ENCODE data around the gene DNAAF2. TPM values are rescaled to one million over a fixed set of nuclear protein-coding genes. Genes with fewer than 3 reads are reported as not detected.

Gene DNAAF2
- total and polyA plus RNA-seq, 4 donors: 4.4 to 12.3 (median 9.9) TPM

DNA sequence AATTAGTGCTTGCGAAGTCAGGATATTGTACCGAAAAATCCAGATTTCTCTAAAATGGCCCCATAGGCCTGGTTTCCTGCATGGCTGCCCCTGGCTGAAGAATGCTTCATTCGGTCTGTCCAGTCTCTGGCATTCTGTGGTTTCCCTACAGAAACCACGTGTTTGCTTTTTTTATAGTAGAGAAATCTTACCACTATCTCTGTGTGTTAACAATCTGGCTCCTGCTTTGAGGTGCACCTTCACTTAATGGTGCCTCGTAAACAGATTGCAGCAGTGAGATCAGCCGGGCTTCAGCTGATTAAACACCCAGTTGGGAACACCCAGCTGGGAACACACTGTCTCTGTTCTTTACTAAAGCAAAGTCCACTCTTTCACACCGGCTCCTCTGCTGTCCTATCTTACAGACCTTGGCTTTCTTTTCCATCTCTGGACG is 6.7 kb upstream of the DNAAF2 start:
- peaks cover 0 to 9% (median 5%) of the 10 kb centered on the region in 4 donors for H3K36me3 ChIP-seq (ENCODE audit: control insufficient read depth in 4 of 4, insufficient read depth in 4 of 4, low read length in 4 of 4)
- H3K9ac ChIP-seq (ENCODE audit: insufficient read depth in 1 of 2, low read length in 2 of 2): no peak overlapping the region
- H3K4me1 ChIP-seq (ENCODE audit: control insufficient read depth in 5 of 5, insufficient read depth in 5 of 5, low read length in 5 of 5): peaks cover 0 to 8% (median 0%) of the 10 kb centered on the region in 5 donors
- TF ChIP-seq, protein P1, sequence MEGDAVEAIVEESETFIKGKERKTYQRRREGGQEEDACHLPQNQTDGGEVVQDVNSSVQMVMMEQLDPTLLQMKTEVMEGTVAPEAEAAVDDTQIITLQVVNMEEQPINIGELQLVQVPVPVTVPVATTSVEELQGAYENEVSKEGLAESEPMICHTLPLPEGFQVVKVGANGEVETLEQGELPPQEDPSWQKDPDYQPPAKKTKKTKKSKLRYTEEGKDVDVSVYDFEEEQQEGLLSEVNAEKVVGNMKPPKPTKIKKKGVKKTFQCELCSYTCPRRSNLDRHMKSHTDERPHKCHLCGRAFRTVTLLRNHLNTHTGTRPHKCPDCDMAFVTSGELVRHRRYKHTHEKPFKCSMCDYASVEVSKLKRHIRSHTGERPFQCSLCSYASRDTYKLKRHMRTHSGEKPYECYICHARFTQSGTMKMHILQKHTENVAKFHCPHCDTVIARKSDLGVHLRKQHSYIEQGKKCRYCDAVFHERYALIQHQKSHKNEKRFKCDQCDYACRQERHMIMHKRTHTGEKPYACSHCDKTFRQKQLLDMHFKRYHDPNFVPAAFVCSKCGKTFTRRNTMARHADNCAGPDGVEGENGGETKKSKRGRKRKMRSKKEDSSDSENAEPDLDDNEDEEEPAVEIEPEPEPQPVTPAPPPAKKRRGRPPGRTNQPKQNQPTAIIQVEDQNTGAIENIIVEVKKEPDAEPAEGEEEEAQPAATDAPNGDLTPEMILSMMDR (IDR thresholded peaks at IDR 0.05; ENCODE audit: control extremely low read depth, extremely low read depth): no peak
- no peaks in the 10 kb centered on the region for H3K27me3 ChIP-seq (ENCODE audit: control insufficient read depth in 3 of 3, insufficient read depth in 3 of 3, low read length in 2 of 3)
- no peak for DNase-seq
- H3K4me3 ChIP-seq: no peak overlapping the region
- H3K27ac ChIP-seq (ENCODE audit: low read depth in 1 of 2, low read length in 1 of 2): peak overlapping the region in 1 of 2 donors; percentile 70
- peak; percentile 8 for ATAC-seq (ENCODE audit: insufficient read depth, low FRiP score)
- 70 to 73% methylated on average over 8 of the region's 8 CpGs for WGBS, 2 donors
- no peaks in the 10 kb centered on the region for H3K9me3 ChIP-seq (ENCODE audit: control insufficient read depth in 4 of 4, insufficient read depth in 3 of 4, low read length in 3 of 4)

DNA sequence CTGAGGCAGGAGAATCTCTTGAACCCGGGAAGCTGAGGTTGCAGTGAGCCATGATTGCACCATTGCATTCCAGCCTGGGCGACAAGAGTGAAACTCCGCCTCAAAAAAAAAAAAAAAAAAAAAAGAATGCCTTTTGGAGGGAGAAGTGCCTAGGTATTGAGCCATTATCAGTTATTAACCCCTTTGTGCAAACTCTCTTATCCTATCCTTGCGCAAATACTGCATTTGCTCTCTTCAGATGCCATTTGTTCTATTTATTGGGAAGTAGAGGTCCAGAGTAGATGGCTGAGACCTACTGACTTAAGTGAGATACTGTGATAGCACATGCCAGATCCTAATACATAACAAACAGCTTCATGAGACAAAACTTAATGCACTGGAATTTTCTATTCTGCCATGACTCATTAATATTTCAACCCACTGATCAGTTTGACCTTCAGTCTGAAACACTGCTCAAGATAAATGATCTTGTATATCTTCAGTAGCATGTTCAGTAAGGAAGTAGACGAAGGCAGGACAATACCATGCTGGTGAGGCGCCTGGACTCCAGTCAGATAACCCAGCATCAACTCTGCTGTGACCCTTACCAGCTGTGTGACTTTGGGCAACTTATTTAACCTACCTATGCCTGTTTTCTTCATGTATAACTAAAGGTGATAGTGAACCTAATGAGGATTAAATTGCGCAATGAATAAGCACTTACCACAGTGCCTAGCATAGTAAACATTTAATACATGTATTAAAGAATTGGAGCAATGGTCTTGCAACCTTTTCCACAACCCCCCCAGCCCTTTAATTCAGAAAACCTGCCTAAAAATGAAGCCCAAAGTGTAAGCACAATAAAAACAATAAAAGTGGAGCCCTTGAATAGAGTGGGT is 5.7 kb upstream of the DNAAF2 start:
- Histone ChIP-seq H3K27me3 (ENCODE audit: control insufficient read depth in 3 of 3, insufficient read depth in 3 of 3, low read length in 2 of 3) (no peaks in the 10 kb centered on the region), H3K4me3 (no peak overlapping the region), H3K27ac (ENCODE audit: low read depth in 1 of 2, low read length in 1 of 2) (peak overlapping the region in 1 of 2 donors; percentile 50), H3K4me1 (ENCODE audit: control insufficient read depth in 5 of 5, insufficient read depth in 5 of 5, low read length in 5 of 5) (peaks cover 0 to 11% (median 2%) of the 10 kb centered on the region in 5 donors), H3K9me3 (ENCODE audit: control insufficient read depth in 4 of 4, insufficient read depth in 3 of 4, low read length in 3 of 4) (no peaks in the 10 kb centered on the region), H3K9ac (ENCODE audit: insufficient read depth in 1 of 2, low read length in 2 of 2) (no peak overlapping the region), H3K36me3 (ENCODE audit: control insufficient read depth in 4 of 4, insufficient read depth in 4 of 4, low read length in 4 of 4) (peaks cover 0 to 16% (median 5%) of the 10 kb centered on the region in 4 donors)
- ATAC-seq (ENCODE audit: insufficient read depth, low FRiP score) (no peak), DNase-seq (no peak)
- TF ChIP-seq, protein P1 (IDR thresholded peaks at IDR 0.05; ENCODE audit: control extremely low read depth, extremely low read depth): no peak
- 85 to 93% methylated on average over 7 of the region's 7 CpGs for WGBS, 2 donors

GRCh38 chr14:49637534-49638078 is 2.6 kb upstream of the DNAAF2 start:
- TF ChIP-seq, protein P1 (IDR thresholded peaks at IDR 0.05; ENCODE audit: control extremely low read depth, extremely low read depth): no peak
- ATAC-seq (ENCODE audit: insufficient read depth, low FRiP score): no peak
- Histone ChIP-seq H3K27ac (ENCODE audit: low read depth in 1 of 2, low read length in 1 of 2) (no peak overlapping the region), H3K4me1 (ENCODE audit: control insufficient read depth in 5 of 5, insufficient read depth in 5 of 5, low read length in 5 of 5) (peaks cover 0 to 11% (median 4%) of the 10 kb centered on the region in 5 donors), H3K9ac (ENCODE audit: insufficient read depth in 1 of 2, low read length in 2 of 2) (no peak overlapping the region), H3K4me3 (no peak overlapping the region), H3K27me3 (ENCODE audit: control insufficient read depth in 3 of 3, insufficient read depth in 3 of 3, low read length in 2 of 3) (no peaks in the 10 kb centered on the region), H3K9me3 (ENCODE audit: control insufficient read depth in 4 of 4, insufficient read depth in 3 of 4, low read length in 3 of 4) (no peaks in the 10 kb centered on the region), H3K36me3 (ENCODE audit: control insufficient read depth in 4 of 4, insufficient read depth in 4 of 4, low read length in 4 of 4) (peaks cover 0 to 14% (median 5%) of the 10 kb centered on the region in 4 donors)
- WGBS, 2 donors: 91% methylated on average over 3 of the region's 3 CpGs
- no peak for DNase-seq

All from lung (tissue), 12 donors.